Upper lobe of left lung (tissue), 6 donors: ENCODE results near the gene CMC2. TPM values are rescaled to one million over a fixed set of nuclear protein-coding genes. Genes with fewer than 3 reads are reported as not detected.

ENCODE experiments used
- ATAC-seq, 2 donors: fragments of 200-7000 bp; cut with Tn5 transposase; one replicate each; pipeline ENCODE4 v1.9.1; 2022; ENCODE audit warnings: mild to moderate bottlenecking in 2 of 2, moderate library complexity in 2 of 2; ENCODE audit not compliant: low FRiP score in 2 of 2
- DNase-seq, 2 donors: peaks; one replicate each; pipeline ENCODE4 v3.0.0-alpha.2; 2019 to 2020
- H3K27ac ChIP-seq, 4 donors: fragments of 200-600 bp; sonication (generic); one replicate each; pipeline ENCODE4 v1.5.1; 2016 to 2019
- H3K27me3 ChIP-seq, 4 donors: fragments of 200-600 bp; sonication (generic); one replicate each; pipeline ENCODE4 v1.5.1; 2017 to 2019
- H3K36me3 ChIP-seq, 4 donors: fragments of 200-600 bp; sonication (generic); one replicate each; pipeline ENCODE4 v1.5.1; 2016 to 2019
- H3K4me1 ChIP-seq, 4 donors: fragments of 200-600 bp; sonication (generic); one replicate each; pipeline ENCODE4 v1.5.1; 2018 to 2019
- H3K4me3 ChIP-seq, 4 donors: fragments of 200-600 bp; sonication (generic); one replicate each; pipeline ENCODE4 v1.5.1; 2017 to 2019; ENCODE audit warnings: mild to moderate bottlenecking in 2 of 4, moderate library complexity in 1 of 4
- H3K9me3 ChIP-seq, 4 donors: fragments of 200-600 bp; sonication (generic); one replicate each; pipeline ENCODE4 v1.5.1; 2018 to 2019
- EP300 ChIP-seq, 4 donors: sonication (generic); formaldehyde crosslinking; IDR thresholded peaks; one replicate each; pipeline ENCODE4 v1.5.1; 2017; ENCODE audit warnings: antibody characterized with exemption in 4 of 4, control low read depth in 2 of 4
- POLR2A ChIP-seq, 4 donors: fragments of 450-650 bp; IDR thresholded peaks; one replicate each; pipeline ENCODE4 v1.5.1; 2016 to 2017; ENCODE audit warnings: antibody characterized with exemption in 4 of 4, mild to moderate bottlenecking in 2 of 4
- POLR2AphosphoS5 ChIP-seq, 2 donors: sonication (generic); formaldehyde crosslinking; IDR thresholded peaks; one replicate each; pipeline ENCODE4 v1.5.1; 2017; ENCODE audit warnings: antibody characterized with exemption in 2 of 2
- WGBS, 2 donors: methylation state at CpG; one replicate each; pipeline ENCODE4 v1.1.5; 2017 to 2018; 5-methylcytosine and 5-hydroxymethylcytosine counted together
- total RNA-seq, 6 donors: library from RNA; depleted of rRNA in 4 of 6; stranded (reverse); fragments of >200 nt in 4 of 6; gene quantifications; one replicate each; pipeline versions ENCODE4 v1.1.0 to v1.2.1, GENCODE V29; 2016 to 2021
- TF ChIP-seq, protein P1 (sequence below), 6 experiments: fragments of 450-650 bp in 4 of 6; fragments of 200-600 bp in 2 of 6; sonication (generic) in 2 of 6; IDR thresholded peaks; one replicate each; pipeline ENCODE4 v1.5.1; 2016 to 2019; ENCODE audit warnings: antibody characterized with exemption in 6 of 6
- donor health status: DM: no; HTN: no; CAD: no; lungs with moderate emphysema.
- donor health status: DM: no; HTN: yes; CAD: no; lungs with severe emphysema.

Gene CMC2
- total RNA-seq, 6 donors from 2014 or later = 9.8 to 51.7 (median 33.9) TPM

DNA sequence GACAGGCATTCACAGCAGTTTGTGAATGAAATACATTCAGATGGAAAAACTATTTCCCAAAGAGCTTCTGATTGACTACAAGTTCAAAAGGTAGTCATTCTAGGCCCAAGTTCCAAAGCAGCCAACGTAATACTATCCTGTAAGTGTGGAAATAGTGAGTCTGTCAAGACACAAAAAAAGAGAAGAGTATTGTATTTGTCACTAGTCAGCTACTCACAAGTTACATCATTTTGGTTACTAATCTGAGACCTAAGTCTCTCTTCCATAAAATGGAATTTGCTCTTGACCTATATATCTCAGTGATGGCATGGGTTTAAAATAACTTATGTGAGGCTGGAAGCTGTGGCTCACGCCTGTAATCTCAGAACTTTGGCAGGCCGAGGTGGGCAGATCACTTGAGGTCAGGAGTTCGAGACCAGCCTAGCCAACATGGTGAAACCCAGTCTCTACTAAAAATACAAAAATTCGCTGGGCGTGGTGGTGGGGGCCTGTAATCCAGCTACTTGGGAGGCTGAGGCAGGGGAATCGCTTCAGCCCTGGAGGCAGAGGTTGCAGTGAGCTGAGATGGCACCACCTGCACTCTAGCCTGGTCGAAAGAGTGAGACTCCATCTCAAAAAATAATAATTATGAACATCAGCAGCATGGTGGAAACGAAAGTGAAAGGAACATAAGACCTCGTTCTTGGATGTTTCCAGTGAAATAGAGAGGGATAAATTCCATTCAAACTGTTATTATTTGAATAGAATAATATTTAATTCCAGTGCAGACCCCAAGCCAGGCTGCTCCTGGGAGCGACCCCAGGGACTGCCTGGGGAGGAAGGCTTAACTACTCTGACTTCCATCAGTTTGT, 2.9 kb downstream of the CMC2 start:
- Histone ChIP-seq H3K9me3 (no peaks in the 10 kb centered on the region), H3K27me3 (no peaks in the 10 kb centered on the region), H3K27ac (peak overlapping the region; percentile 43 to 74 (median 50)), H3K36me3 (no peaks in the 10 kb centered on the region), H3K4me1 (peaks cover 24 to 31% (median 27%) of the 10 kb centered on the region in 4 donors), H3K4me3 (peak overlapping the region in 3 of 4 donors; percentile 19 to 90 (median 23))
- WGBS, 2 donors = 55 to 58% methylated on average over 10 to 11 of the region's 11 CpGs
- DNase-seq (no peak), ATAC-seq (no peak)
- no peak for TF ChIP-seq POLR2AphosphoS5 (IDR thresholded peaks at IDR 0.05)
- TF ChIP-seq EP300 (IDR thresholded peaks at IDR 0.05) = no peak

DNA sequence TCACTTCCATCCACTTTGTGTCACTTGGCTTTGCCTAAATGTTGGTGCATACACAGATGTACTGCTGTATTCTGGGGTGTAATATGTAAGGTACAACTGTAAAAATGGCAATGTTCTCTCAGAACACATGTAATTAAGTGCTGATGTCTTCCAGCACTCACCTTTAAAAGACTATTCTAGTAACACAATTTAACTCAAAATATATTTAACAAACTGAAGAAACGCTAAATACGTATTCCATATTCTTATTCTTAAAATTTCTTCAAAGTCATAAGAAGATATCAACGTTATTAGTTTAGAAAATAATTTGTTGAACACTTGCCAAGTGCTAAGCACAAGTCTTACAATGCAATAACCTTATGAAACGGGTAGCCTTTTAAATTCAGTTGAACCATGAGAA, 3.6 kb downstream of the CMC2 start:
- Histone ChIP-seq H3K27me3 (no peaks in the 10 kb centered on the region), H3K27ac (peak overlapping the region in 2 of 4 donors; percentile 53 to 74), H3K4me3 (no peak overlapping the region), H3K36me3 (no peaks in the 10 kb centered on the region), H3K4me1 (peaks cover 20 to 26% (median 24%) of the 10 kb centered on the region in 4 donors), H3K9me3 (no peaks in the 10 kb centered on the region)
- DNase-seq (no peak), ATAC-seq (no peak)
- 70 to 77% methylated on average over 4 of the region's 4 CpGs for WGBS, 2 donors
- no peak for TF ChIP-seq POLR2A (IDR thresholded peaks at IDR 0.05)
- TF ChIP-seq, protein P1, sequence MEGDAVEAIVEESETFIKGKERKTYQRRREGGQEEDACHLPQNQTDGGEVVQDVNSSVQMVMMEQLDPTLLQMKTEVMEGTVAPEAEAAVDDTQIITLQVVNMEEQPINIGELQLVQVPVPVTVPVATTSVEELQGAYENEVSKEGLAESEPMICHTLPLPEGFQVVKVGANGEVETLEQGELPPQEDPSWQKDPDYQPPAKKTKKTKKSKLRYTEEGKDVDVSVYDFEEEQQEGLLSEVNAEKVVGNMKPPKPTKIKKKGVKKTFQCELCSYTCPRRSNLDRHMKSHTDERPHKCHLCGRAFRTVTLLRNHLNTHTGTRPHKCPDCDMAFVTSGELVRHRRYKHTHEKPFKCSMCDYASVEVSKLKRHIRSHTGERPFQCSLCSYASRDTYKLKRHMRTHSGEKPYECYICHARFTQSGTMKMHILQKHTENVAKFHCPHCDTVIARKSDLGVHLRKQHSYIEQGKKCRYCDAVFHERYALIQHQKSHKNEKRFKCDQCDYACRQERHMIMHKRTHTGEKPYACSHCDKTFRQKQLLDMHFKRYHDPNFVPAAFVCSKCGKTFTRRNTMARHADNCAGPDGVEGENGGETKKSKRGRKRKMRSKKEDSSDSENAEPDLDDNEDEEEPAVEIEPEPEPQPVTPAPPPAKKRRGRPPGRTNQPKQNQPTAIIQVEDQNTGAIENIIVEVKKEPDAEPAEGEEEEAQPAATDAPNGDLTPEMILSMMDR (IDR thresholded peaks at IDR 0.05) = no peak
- no peak for TF ChIP-seq EP300 (IDR thresholded peaks at IDR 0.05)
- TF ChIP-seq POLR2AphosphoS5 (IDR thresholded peaks at IDR 0.05) = no peak

DNA sequence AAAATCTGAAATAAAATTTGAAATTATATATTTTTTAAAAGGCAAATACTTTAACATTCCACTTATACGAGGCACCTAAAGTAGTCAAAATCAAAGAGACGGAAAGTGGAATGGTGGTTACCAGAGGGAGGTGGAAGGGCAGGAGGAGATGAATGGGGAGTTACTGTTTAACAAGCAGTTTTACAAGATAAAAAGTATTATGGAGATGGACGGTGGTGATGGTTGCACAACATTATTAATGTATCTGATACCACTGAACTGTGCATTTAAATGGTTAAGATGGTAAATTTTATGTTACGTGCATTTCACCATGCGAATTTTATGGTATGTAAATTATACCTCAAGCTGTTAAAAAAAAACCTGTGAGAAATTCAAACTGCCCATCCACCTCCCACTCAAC, 5.4 kb downstream of the CMC2 start:
- H3K9me3 ChIP-seq = no peaks in the 10 kb centered on the region
- no peaks in the 10 kb centered on the region for H3K27me3 ChIP-seq
- H3K27ac ChIP-seq = no peak overlapping the region
- H3K4me1 ChIP-seq = peaks cover 18 to 27% (median 23%) of the 10 kb centered on the region in 4 donors
- H3K4me3 ChIP-seq = no peak overlapping the region
- no peak for DNase-seq
- TF ChIP-seq, protein P1 (IDR thresholded peaks at IDR 0.05) = no peak
- TF ChIP-seq EP300 (IDR thresholded peaks at IDR 0.05) (no peak), POLR2A (IDR thresholded peaks at IDR 0.05) (no peak), POLR2AphosphoS5 (IDR thresholded peaks at IDR 0.05) (no peak)
- WGBS, 2 donors = 79 to 83% methylated on average over 5 of the region's 5 CpGs
- H3K36me3 ChIP-seq = no peaks in the 10 kb centered on the region
- no peak for ATAC-seq

DNA sequence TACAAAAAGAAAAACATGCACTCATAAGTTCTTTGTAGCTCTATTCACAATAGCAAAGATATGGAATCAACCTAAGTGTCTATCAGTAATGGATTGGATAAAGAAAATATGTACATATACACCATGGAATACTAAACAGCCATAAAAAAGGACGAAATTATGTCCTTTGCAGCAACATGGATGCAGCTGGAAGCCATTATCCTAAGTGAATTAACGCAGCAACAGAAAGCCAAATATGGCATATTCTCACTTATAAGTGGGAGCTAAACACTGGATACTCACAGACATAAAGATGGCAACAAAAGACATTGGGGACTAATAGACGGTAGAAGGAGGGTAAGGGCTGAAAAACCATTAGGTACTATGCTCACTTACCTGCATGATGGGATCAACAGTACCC, 5.8 kb downstream of the CMC2 start:
- ATAC-seq (no peak), DNase-seq (no peak)
- H3K27me3 ChIP-seq = no peaks in the 10 kb centered on the region
- no peak overlapping the region for H3K4me3 ChIP-seq
- H3K4me1 ChIP-seq = peaks cover 18 to 27% (median 21%) of the 10 kb centered on the region in 4 donors
- WGBS, 2 donors = 93 to 95% methylated on average over 3 of the region's 3 CpGs
- H3K27ac ChIP-seq = no peak overlapping the region
- H3K36me3 ChIP-seq = no peaks in the 10 kb centered on the region
- no peak for TF ChIP-seq POLR2A (IDR thresholded peaks at IDR 0.05)
- TF ChIP-seq POLR2AphosphoS5 (IDR thresholded peaks at IDR 0.05) = no peak
- TF ChIP-seq, protein P1 (IDR thresholded peaks at IDR 0.05) = no peak
- no peak for TF ChIP-seq EP300 (IDR thresholded peaks at IDR 0.05)
- no peaks in the 10 kb centered on the region for H3K9me3 ChIP-seq

DNA sequence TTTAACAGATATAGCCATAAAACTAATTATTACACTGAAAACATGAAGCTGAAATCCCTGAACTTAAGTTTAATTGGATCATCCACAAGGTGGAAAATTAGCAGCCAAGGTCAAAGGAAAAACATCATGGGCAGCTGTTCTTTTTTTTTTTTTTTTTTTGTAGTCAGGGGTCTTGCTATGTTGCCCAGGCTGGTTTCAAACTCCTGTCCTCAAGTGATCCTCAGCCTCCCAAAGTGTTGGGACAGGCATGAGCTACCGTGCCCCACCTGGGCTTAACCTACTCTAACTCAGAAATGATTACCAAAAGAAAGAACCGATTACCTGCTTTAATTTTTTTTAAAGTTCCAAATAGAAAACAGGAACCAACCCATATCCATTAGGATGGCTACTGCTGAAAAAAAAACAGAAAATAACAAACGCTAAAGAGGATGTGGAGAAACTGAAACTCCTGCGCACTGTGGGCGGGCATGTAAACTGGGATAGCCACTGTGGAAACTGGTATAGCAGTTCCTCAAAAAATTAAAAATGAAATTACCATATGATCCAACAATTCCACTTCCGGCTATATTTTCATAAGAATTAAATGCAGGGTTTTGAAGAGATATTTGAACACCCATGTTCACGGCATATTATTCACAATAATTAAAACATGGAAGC, 8.6 kb downstream of the CMC2 start:
- H3K4me1 ChIP-seq = peaks cover 0 to 7% (median 0%) of the 10 kb centered on the region in 4 donors
- H3K27me3 ChIP-seq = no peaks in the 10 kb centered on the region
- H3K4me3 ChIP-seq = peak overlapping the region in 2 of 4 donors; percentile 22 to 36
- no peak for TF ChIP-seq POLR2A (IDR thresholded peaks at IDR 0.05)
- no peak for TF ChIP-seq EP300 (IDR thresholded peaks at IDR 0.05)
- TF ChIP-seq, protein P1 (IDR thresholded peaks at IDR 0.05) = no peak
- no peak for TF ChIP-seq POLR2AphosphoS5 (IDR thresholded peaks at IDR 0.05)
- peak in 1 of 2 donors; percentile 72 for ATAC-seq
- peak in 1 of 2 donors; percentile 34 for DNase-seq
- no peaks in the 10 kb centered on the region for H3K36me3 ChIP-seq
- WGBS, 2 donors = 74 to 86% methylated on average over 7 of the region's 7 CpGs
- peak overlapping the region in 3 of 4 donors; percentile 23 to 58 (median 49) for H3K27ac ChIP-seq
- no peaks in the 10 kb centered on the region for H3K9me3 ChIP-seq
